OCI-LY1 (cell line): ENCODE results near the gene GJC3.

Experiments
- H2AFZ ChIP-seq: fragments of 200-600 bp; sonication (generic), shearing (Covaris generic); 2 replicates; pipeline ENCODE4 v1.6.0; 2014; ENCODE audit warnings: antibody characterized with exemption, mild to moderate bottlenecking, low read length
- H3F3A ChIP-seq: fragments of 200-600 bp; sonication (generic), shearing (Covaris generic); 2 replicates; pipeline ENCODE4 v1.6.0; 2014; ENCODE audit warnings: mild to moderate bottlenecking, antibody characterized with exemption, low read length, moderate library complexity; ENCODE audit not compliant: insufficient read depth
- H3K27ac ChIP-seq: fragments of 200-600 bp; sonication (generic); 2 replicates; pipeline ENCODE4 v1.5.1; 2014; ENCODE audit warnings: low read length, mixed run types, mild to moderate bottlenecking, low read depth; ENCODE audit not compliant: poor library complexity, severe bottlenecking
- H3K27me3 ChIP-seq: fragments of 200-600 bp; sonication (generic); 2 replicates; pipeline ENCODE4 v1.6.0; 2014; ENCODE audit warnings: antibody characterized with exemption, mild to moderate bottlenecking, low read length, moderate library complexity; ENCODE audit not compliant: insufficient read depth
- H3K36me3 ChIP-seq: fragments of 200-600 bp; sonication (generic); 2 replicates; pipeline ENCODE4 v1.6.1; 2014; ENCODE audit warnings: mild to moderate bottlenecking, antibody characterized with exemption, low read length, moderate library complexity, mixed read lengths; ENCODE audit not compliant: insufficient read depth
- H3K4me1 ChIP-seq: fragments of 200-600 bp; sonication (generic); 2 replicates; pipeline ENCODE4 v1.5.1; 2014; ENCODE audit warnings: mild to moderate bottlenecking, low read length, moderate library complexity; ENCODE audit not compliant: insufficient read depth, severe bottlenecking
- H3K4me2 ChIP-seq: fragments of 200-600 bp; sonication (generic), shearing (Covaris generic); 2 replicates; pipeline ENCODE4 v1.6.1; 2014; ENCODE audit warnings: low read length
- H3K4me3 ChIP-seq: fragments of 200-600 bp; sonication (generic); 2 replicates; pipeline ENCODE4 v1.5.1; 2014; ENCODE audit warnings: low read length, low read depth, mild to moderate bottlenecking, mixed read lengths; ENCODE audit not compliant: poor library complexity, severe bottlenecking
- H3K79me2 ChIP-seq: fragments of 200-600 bp; shearing (Covaris generic); 2 replicates; pipeline ENCODE4 v1.6.1; 2016; ENCODE audit warnings: mixed run types, low read length, mixed read lengths; ENCODE audit not compliant: insufficient read depth
- H3K9ac ChIP-seq: fragments of 200-600 bp; sonication (generic), shearing (Covaris generic); 2 replicates; pipeline ENCODE4 v1.6.1; 2014; ENCODE audit warnings: mild to moderate bottlenecking, low read length, mixed read lengths
- H3K9me2 ChIP-seq: fragments of 200-600 bp; sonication (generic), shearing (Covaris generic); 2 replicates; pipeline ENCODE4 v1.6.1; 2014; ENCODE audit warnings: low read depth, mild to moderate bottlenecking, low read length, mixed read lengths
- H3K9me3 ChIP-seq: fragments of 200-600 bp; shearing (Covaris generic); 2 replicates; pipeline ENCODE4 v1.6.1; 2014; ENCODE audit warnings: low read length, mixed read lengths
- H4K20me1 ChIP-seq: fragments of 200-600 bp; sonication (generic), shearing (Covaris generic); 2 replicates; pipeline ENCODE4 v1.6.0; 2016; ENCODE audit warnings: mild to moderate bottlenecking, low read length; ENCODE audit not compliant: insufficient read depth
- EZH2 ChIP-seq: fragments of 200-600 bp; sonication (generic), shearing (Covaris generic); IDR thresholded peaks from 2 replicates; pipeline ENCODE4 v1.8.0; 2017; ENCODE audit warnings: borderline replicate concordance, mixed run types, mild to moderate bottlenecking, antibody characterized with exemption, low read length, moderate library complexity, mixed read lengths
- TF ChIP-seq, protein P1 (sequence below): fragments of 200-600 bp; sonication (generic), shearing (Covaris generic); IDR thresholded peaks from 2 replicates; pipeline ENCODE4 v1.5.1; 2017; ENCODE audit warnings: mild to moderate bottlenecking, antibody characterized with exemption, low read length, moderate library complexity, mixed read lengths

GJC3 gene

DNA sequence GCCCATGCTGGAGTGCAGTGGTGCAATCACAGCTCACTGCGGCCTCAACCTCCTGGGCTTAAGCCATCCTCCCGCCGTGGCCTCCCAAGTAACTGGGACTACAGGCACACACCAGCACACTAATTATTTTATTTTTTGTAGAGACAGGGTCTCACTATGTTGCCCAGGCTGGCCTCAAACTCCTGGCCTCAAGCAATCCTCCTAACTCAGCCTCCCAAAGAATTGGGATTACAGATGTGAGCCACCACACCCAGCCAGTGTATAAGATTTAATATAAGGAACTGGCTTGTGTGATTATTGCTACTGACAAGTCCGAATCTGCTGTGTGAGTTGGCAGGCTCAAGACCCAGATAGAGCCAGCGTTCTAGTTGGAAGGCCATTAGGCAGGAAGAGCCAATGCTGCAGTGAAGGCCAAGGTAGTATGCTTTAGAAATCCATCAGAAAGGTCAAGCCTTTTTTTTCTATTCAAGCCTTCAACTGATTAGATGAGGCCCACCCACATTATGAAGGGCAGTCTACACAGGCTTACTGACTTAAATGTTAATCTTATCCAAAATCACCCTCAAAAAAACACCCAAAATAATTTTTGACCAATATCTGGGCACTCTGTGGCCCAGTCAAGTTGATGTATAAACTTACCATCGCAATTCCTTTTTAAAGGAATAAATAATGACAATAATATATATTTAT, 29.4 kb downstream of the GJC3 start:
- Histone ChIP-seq H3K27ac (no peak overlapping the region), H3K9me3 (no peaks in the 10 kb centered on the region), H4K20me1 (no peaks in the 10 kb centered on the region), H3K4me1 (no peaks in the 10 kb centered on the region), H3K27me3 (no peaks in the 10 kb centered on the region), H3K79me2 (no peaks in the 10 kb centered on the region), H3F3A (no peaks in the 10 kb centered on the region), H3K4me2 (no peak overlapping the region), H3K9me2 (no peaks in the 10 kb centered on the region), H3K36me3 (peaks cover 51% of the 10 kb centered on the region), H2AFZ (no peak overlapping the region), H3K9ac (no peak overlapping the region), H3K4me3 (no peak overlapping the region)
- TF ChIP-seq EZH2 = no peak
- TF ChIP-seq, protein P1, sequence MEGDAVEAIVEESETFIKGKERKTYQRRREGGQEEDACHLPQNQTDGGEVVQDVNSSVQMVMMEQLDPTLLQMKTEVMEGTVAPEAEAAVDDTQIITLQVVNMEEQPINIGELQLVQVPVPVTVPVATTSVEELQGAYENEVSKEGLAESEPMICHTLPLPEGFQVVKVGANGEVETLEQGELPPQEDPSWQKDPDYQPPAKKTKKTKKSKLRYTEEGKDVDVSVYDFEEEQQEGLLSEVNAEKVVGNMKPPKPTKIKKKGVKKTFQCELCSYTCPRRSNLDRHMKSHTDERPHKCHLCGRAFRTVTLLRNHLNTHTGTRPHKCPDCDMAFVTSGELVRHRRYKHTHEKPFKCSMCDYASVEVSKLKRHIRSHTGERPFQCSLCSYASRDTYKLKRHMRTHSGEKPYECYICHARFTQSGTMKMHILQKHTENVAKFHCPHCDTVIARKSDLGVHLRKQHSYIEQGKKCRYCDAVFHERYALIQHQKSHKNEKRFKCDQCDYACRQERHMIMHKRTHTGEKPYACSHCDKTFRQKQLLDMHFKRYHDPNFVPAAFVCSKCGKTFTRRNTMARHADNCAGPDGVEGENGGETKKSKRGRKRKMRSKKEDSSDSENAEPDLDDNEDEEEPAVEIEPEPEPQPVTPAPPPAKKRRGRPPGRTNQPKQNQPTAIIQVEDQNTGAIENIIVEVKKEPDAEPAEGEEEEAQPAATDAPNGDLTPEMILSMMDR = no peak

DNA sequence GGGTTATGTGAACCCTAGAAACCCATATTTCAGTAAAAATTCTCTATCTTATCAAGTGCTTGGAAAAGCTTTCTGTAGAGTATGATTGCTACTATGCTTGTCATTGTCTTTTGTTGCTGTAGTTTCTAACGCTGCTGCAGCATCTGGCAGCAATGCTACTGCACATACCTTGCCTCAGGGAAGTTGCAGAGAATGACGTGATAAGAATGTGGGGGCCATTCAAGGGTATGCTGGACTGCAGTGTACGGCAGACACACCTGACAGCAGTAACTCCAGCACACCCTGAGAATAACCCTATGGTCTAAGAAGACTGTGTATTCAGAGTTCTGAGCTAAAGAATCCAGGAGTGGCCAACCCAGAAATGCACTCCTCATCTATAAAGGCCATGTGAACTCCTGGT, 30.6 kb downstream of the GJC3 start:
- Histone ChIP-seq H3K9me2 (no peaks in the 10 kb centered on the region), H3F3A (no peaks in the 10 kb centered on the region), H3K27me3 (no peaks in the 10 kb centered on the region), H3K4me1 (no peaks in the 10 kb centered on the region), H2AFZ (no peak overlapping the region), H3K4me3 (no peak overlapping the region), H3K9ac (no peak overlapping the region), H3K9me3 (no peaks in the 10 kb centered on the region), H3K4me2 (no peak overlapping the region), H3K79me2 (no peaks in the 10 kb centered on the region), H3K36me3 (peaks cover 43% of the 10 kb centered on the region), H4K20me1 (no peaks in the 10 kb centered on the region), H3K27ac (no peak overlapping the region)
- no peak for TF ChIP-seq EZH2
- TF ChIP-seq, protein P1 = no peak

DNA sequence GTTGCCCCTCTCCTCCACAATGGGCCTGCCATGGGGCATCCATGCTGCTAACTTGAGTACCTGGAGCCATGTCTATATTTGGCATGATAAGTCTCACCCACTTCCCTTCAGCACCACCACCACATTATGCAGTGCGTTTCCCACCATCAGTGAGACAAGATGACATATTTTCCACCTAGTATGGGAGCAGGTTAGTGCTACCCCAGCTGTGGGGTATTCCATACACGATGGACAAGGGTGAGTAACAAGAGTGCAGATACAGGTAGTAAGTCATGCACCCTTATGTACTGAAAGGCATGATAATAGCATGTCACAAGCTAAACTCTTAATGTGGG, 31.4 kb downstream of the GJC3 start:
- Histone ChIP-seq H3K9ac (no peak overlapping the region), H4K20me1 (no peaks in the 10 kb centered on the region), H3K79me2 (no peaks in the 10 kb centered on the region), H3F3A (no peaks in the 10 kb centered on the region), H3K36me3 (peaks cover 34% of the 10 kb centered on the region), H3K27ac (no peak overlapping the region), H3K4me2 (no peak overlapping the region), H2AFZ (no peak overlapping the region), H3K27me3 (no peaks in the 10 kb centered on the region), H3K4me3 (no peak overlapping the region), H3K9me3 (no peaks in the 10 kb centered on the region), H3K4me1 (no peaks in the 10 kb centered on the region), H3K9me2 (no peaks in the 10 kb centered on the region)
- no peak for TF ChIP-seq EZH2
- TF ChIP-seq, protein P1 = no peak
